Keratinocyte (primary cell): ENCODE results near the gene GDNF. TPM values are rescaled to one million over a fixed set of nuclear protein-coding genes. Genes with fewer than 3 reads are reported as not detected.

Source experiments
- DNase-seq: peaks from one replicate; pipeline ENCODE4 v3.0.0-alpha.2; 2011; ENCODE audit warnings: low read depth, missing footprints, low spot score
- FAIRE-seq: peaks from 2 replicates; lab custom pipeline; 2011; peaks lifted over from hg19 to GRCh38; lab: Jason Lieb, UNC
- H2AFZ ChIP-seq: 2 replicates; pipeline ENCODE4 v1.6.0; 2012; ENCODE audit warnings: low read length, control low read depth, inconsistent platforms; ENCODE audit not compliant: control insufficient read depth
- H3K27ac ChIP-seq: 2 replicates; pipeline ENCODE4 v1.5.1; 2011; ENCODE audit warnings: low read length; ENCODE audit not compliant: control insufficient read depth, insufficient read depth
- H3K27me3 ChIP-seq: 3 replicates; pipeline ENCODE4 v1.6.0; 2011; ENCODE audit warnings: low read length; ENCODE audit not compliant: control insufficient read depth, insufficient read depth; ENCODE audit errors: extremely low read depth
- H3K36me3 ChIP-seq, 2 experiments: 2 replicates in 1 of 2; 3 replicates in 1 of 2; pipeline ENCODE4 v1.5.1; 2011; ENCODE audit warnings: low read length in 2 of 2, mild to moderate bottlenecking in 1 of 2; ENCODE audit not compliant: control insufficient read depth in 2 of 2, insufficient read depth in 2 of 2; ENCODE audit errors: extremely low read depth in 1 of 2
- H3K4me1 ChIP-seq: 3 replicates; pipeline ENCODE4 v1.5.1; 2011; ENCODE audit warnings: low read length; ENCODE audit not compliant: control insufficient read depth, insufficient read depth; ENCODE audit errors: extremely low read depth
- H3K4me2 ChIP-seq: 3 replicates; pipeline ENCODE4 v1.6.0; 2011; ENCODE audit warnings: low read depth, low read length; ENCODE audit not compliant: control insufficient read depth, insufficient read depth; ENCODE audit errors: extremely low read depth
- H3K4me3 ChIP-seq, 3 experiments: fragments of 200-600 bp in 1 of 3; sonication (generic) in 1 of 3; 2 replicates in 2 of 3; 3 replicates in 1 of 3; pipeline ENCODE4 v1.5.1; 2011 to 2016; ENCODE audit warnings: low read length in 3 of 3, mild to moderate bottlenecking in 3 of 3, control low read depth in 2 of 3, inconsistent platforms in 1 of 3, low read depth in 1 of 3, mixed read lengths in 1 of 3, mixed run types in 1 of 3, moderate library complexity in 1 of 3; ENCODE audit not compliant: control insufficient read depth in 2 of 3, insufficient read depth in 2 of 3; ENCODE audit errors: extremely low read depth in 1 of 3
- H3K79me2 ChIP-seq: 2 replicates; pipeline ENCODE4 v1.6.0; 2012; ENCODE audit warnings: low read length; ENCODE audit not compliant: control insufficient read depth, insufficient read depth
- H3K9ac ChIP-seq: 3 replicates; pipeline ENCODE4 v1.6.0; 2011; ENCODE audit warnings: low read length; ENCODE audit not compliant: control insufficient read depth, insufficient read depth; ENCODE audit errors: extremely low read depth
- H3K9me1 ChIP-seq: 3 replicates; pipeline ENCODE4 v1.6.0; 2011; ENCODE audit warnings: low read length; ENCODE audit not compliant: control insufficient read depth, insufficient read depth; ENCODE audit errors: extremely low read depth
- H3K9me3 ChIP-seq: 2 replicates; pipeline ENCODE4 v1.5.1; 2012; ENCODE audit warnings: low read depth, low read length; ENCODE audit not compliant: control insufficient read depth
- H4K20me1 ChIP-seq: 3 replicates; pipeline ENCODE4 v1.6.0; 2011; ENCODE audit warnings: low read length; ENCODE audit not compliant: control insufficient read depth, insufficient read depth; ENCODE audit errors: extremely low read depth
- EZH2 ChIP-seq: IDR thresholded peaks from one replicate; pipeline ENCODE4 v1.6.1; 2012; ENCODE audit warnings: inconsistent platforms, mild to moderate bottlenecking, low read length, moderate library complexity
- dilution Hi-C: fragments of 300-500 bp; cut with MboI; formaldehyde crosslinking; loops from one replicate; pipeline ENCODE4 v1.7.0; 2020; ENCODE audit warnings: low sequenced_read_pairs; ENCODE audit not compliant: extremely low pct_ligation_motif_present
- polyA plus RNA-seq, 5 experiments: library from polyadenylated mRNA; depleted of rRNA in 3 of 5; stranded (reverse) in 3 of 5; stranded (forward) in 1 of 5; unstranded in 1 of 5; fragments of >200 nt; gene quantifications; 1 replicate in 1 of 5; 2 replicates in 3 of 5; 3 replicates in 1 of 5; pipeline versions ENCODE4 v1.2.1 to v1.2.3, GENCODE V29; 2011 to 2012; ENCODE audit warnings: missing spikeins in 2 of 5, low read depth in 1 of 5, low replicate concordance in 1 of 5
- TF ChIP-seq, protein P1 (sequence below), 3 experiments: IDR thresholded peaks in 1 of 3; conservative IDR thresholded peaks in 1 of 3; optimal IDR thresholded peaks in 1 of 3; 2 replicates in 2 of 3; 3 replicates in 1 of 3; pipeline versions ENCODE3 to v1.5.1; 2011; ENCODE audit warnings: low read length in 3 of 3, mild to moderate bottlenecking in 3 of 3, moderate library complexity in 2 of 3, control low read depth in 1 of 3, inconsistent platforms in 1 of 3; ENCODE audit not compliant: insufficient read depth in 2 of 3; ENCODE audit errors: extremely low read depth in 1 of 3

Gene GDNF
- polyA plus RNA-seq, 1 donor (not counting 4 experiments of a cell fraction or from before 2014, with no cell fraction given): 2.4 TPM

DNA sequence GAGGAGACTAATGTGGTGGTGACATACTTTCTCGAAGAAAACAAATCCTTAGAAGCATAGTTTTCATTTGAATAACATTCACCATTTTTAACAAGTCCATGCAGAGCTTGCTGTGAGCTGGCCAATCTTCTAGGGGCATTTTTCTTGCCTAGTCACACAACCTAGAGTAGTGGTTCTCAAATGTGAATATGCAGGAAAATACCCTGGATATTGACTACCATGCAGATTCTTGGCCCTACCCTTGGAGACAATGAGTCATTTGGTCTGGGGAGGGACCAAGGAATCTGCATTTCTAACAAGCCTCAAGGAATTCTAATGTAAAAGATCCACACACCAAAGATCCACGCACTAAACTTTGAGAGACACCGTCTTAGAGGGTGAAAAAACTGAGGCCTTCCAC lies 23.5 kb downstream of the GDNF start:
- H3K27ac ChIP-seq: no peak overlapping the region
- H3K27me3 ChIP-seq: no peaks in the 10 kb centered on the region
- DNase-seq (no peak), FAIRE-seq (no peak)
- H3K9ac ChIP-seq: no peak overlapping the region
- H3K9me1 ChIP-seq: no peaks in the 10 kb centered on the region
- peaks cover 0 to 9% of the 10 kb centered on the region in 2 experiments for H3K36me3 ChIP-seq
- H4K20me1 ChIP-seq: no peaks in the 10 kb centered on the region
- dilution Hi-C loops: no loop called here
- peaks cover 12% of the 10 kb centered on the region for H3K4me1 ChIP-seq
- no peak overlapping the region for H2AFZ ChIP-seq
- H3K4me2 ChIP-seq: no peak overlapping the region
- no peak overlapping the region for H3K4me3 ChIP-seq
- H3K79me2 ChIP-seq: no peaks in the 10 kb centered on the region
- no peaks in the 10 kb centered on the region for H3K9me3 ChIP-seq
- TF ChIP-seq, protein P1, sequence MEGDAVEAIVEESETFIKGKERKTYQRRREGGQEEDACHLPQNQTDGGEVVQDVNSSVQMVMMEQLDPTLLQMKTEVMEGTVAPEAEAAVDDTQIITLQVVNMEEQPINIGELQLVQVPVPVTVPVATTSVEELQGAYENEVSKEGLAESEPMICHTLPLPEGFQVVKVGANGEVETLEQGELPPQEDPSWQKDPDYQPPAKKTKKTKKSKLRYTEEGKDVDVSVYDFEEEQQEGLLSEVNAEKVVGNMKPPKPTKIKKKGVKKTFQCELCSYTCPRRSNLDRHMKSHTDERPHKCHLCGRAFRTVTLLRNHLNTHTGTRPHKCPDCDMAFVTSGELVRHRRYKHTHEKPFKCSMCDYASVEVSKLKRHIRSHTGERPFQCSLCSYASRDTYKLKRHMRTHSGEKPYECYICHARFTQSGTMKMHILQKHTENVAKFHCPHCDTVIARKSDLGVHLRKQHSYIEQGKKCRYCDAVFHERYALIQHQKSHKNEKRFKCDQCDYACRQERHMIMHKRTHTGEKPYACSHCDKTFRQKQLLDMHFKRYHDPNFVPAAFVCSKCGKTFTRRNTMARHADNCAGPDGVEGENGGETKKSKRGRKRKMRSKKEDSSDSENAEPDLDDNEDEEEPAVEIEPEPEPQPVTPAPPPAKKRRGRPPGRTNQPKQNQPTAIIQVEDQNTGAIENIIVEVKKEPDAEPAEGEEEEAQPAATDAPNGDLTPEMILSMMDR (optimal IDR thresholded peaks at IDR 0.05 in 1 of 3, IDR thresholded peaks at IDR 0.05 in 1 of 3, conservative IDR thresholded peaks at IDR 0.05 in 1 of 3; ENCODE audit: extremely low read depth in 1 of 3, insufficient read depth in 2 of 3, low read length in 3 of 3): no peak
- TF ChIP-seq EZH2: no peak

DNA sequence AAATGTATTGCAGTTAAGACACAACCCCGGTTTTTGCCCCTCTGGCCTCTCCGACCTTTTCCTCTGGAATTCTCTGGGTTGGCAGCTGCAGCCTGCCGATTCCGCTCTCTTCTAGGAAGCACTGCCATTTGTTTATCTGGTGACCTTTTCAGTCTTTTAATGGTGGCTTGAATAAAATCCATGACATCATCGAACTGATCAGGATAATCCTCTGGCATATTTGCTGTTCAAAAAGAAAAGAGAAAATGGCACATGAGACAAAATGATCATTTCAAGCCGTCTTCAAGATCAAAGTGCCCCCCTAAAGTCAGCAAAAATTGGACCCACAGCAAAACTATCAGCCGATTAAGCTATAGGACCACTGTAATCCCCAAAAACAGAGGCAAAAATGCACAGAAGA lies 23.9 kb downstream of the GDNF start:
- no peak overlapping the region for H3K27ac ChIP-seq
- no peaks in the 10 kb centered on the region for H3K79me2 ChIP-seq
- FAIRE-seq: no peak
- peaks cover 12% of the 10 kb centered on the region for H3K4me1 ChIP-seq
- H3K9me3 ChIP-seq: no peaks in the 10 kb centered on the region
- H2AFZ ChIP-seq: no peak overlapping the region
- no peak overlapping the region for H3K4me3 ChIP-seq
- dilution Hi-C loops: no loop called here
- TF ChIP-seq EZH2: no peak
- TF ChIP-seq, protein P1 (optimal IDR thresholded peaks at IDR 0.05 in 1 of 3, IDR thresholded peaks at IDR 0.05 in 1 of 3, conservative IDR thresholded peaks at IDR 0.05 in 1 of 3; ENCODE audit: extremely low read depth in 1 of 3, insufficient read depth in 2 of 3, low read length in 3 of 3): no peak
- no peak overlapping the region for H3K4me2 ChIP-seq
- no peaks in the 10 kb centered on the region for H3K9me1 ChIP-seq
- no peaks in the 10 kb centered on the region for H4K20me1 ChIP-seq
- DNase-seq: no peak
- no peaks in the 10 kb centered on the region for H3K27me3 ChIP-seq
- H3K9ac ChIP-seq: no peak overlapping the region
- H3K36me3 ChIP-seq: peaks cover 0 to 9% of the 10 kb centered on the region in 2 experiments
